ENCODE results near the gene AHCY.
"Not testable (repeated sequence)": the region's sequence is repeated elsewhere in the genome, so short reads cannot be mapped to it uniquely, and the experiment has no call there.

Gene AHCY

GRCh38 chr20:34252431-34253086 is 50.6 kb downstream of the AHCY start:
- DNase-seq: not testable (repeated sequence)

- no peak for DNase-seq
Measured at GRCh38 chr20:34251619-34252018, 51.5 kb downstream of the AHCY start.

GRCh38 chr20:34250005-34250404 is 53.1 kb downstream of the AHCY start:
- DNase-seq: no peak

- no peak for DNase-seq
Measured at GRCh38 chr20:34249291-34249690, 53.9 kb downstream of the AHCY start.

GRCh38 chr20:34246126-34246626 is 57.0 kb downstream of the AHCY start:
- DNase-seq: no peak

GRCh38 chr20:34243377-34243776 is 59.8 kb downstream of the AHCY start:
- DNase-seq: no peak

- no peak for DNase-seq
Measured at GRCh38 chr20:34242879-34243278, 60.3 kb downstream of the AHCY start.

- not testable (repeated sequence) for DNase-seq
Measured at GRCh38 chr20:34242015-34242414, 61.1 kb downstream of the AHCY start.

- no peak for DNase-seq
Measured at GRCh38 chr20:34240693-34241615, 62.2 kb downstream of the AHCY start, which contains the start of gene ASIP. ASIP (plus strand) TSS chr20:34241423; CDS start chr20:34260375, 18,952 bp downstream.

- no peak for DNase-seq
Measured at GRCh38 chr20:34240121-34240520, 63.0 kb downstream of the AHCY start.

- no peak for DNase-seq
Measured at GRCh38 chr20:34237942-34238341, 65.2 kb downstream of the AHCY start.

GRCh38 chr20:34235875-34236274 is 67.3 kb downstream of the AHCY start:
- no peak for DNase-seq

- DNase-seq: no peak
Measured at GRCh38 chr20:34233687-34234086, 69.5 kb downstream of the AHCY start.

GRCh38 chr20:34232494-34233087 is 70.6 kb downstream of the AHCY start:
- no peak for DNase-seq

- DNase-seq: no peak
Measured at GRCh38 chr20:34231634-34232033, 71.5 kb downstream of the AHCY start.
